HG02981 (cell line): ENCODE results near the gene RNF123.

Experiments
- ATAC-seq: cut with Tn5 transposase; IDR thresholded peaks from one replicate; pipeline ENCODE4 v1.9.1; 2021; ENCODE audit warnings: mild to moderate bottlenecking, moderate library complexity; ENCODE audit not compliant: unreplicated experiment

The RNF123 gene

DNA sequence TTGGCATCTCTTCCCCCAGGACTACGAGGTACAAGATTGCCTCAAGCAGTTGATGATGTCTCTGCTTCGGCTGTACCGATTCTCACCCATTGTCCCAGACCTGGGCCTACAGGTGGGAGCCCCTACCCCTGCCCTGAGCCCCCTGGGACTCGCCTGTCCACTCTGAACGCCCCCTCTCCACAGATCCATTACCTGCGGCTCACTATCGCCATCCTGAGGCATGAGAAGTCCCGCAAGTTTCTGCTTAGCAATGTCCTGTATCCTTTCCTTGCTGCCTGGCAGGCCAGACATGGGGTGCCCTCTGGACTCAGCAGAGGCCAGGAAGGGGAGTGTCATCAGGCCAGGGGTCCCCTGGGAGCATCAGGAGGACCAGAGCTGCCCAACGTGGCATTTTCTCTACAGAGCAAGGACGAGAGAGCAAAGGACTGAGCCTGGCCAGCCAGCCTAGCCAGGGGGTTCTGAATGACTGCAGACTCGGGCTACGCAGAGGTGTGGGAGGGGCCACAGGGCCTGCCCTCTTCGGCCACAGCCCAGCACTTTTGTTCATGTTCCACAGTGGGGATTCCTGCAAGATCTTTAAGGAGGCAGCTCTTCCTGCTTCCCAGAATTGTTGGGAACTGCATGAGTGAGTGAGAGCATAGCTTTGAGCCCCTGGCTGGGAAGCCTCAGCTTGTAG, 11.2 kb downstream of the RNF123 start:
- no peak for ATAC-seq

DNA sequence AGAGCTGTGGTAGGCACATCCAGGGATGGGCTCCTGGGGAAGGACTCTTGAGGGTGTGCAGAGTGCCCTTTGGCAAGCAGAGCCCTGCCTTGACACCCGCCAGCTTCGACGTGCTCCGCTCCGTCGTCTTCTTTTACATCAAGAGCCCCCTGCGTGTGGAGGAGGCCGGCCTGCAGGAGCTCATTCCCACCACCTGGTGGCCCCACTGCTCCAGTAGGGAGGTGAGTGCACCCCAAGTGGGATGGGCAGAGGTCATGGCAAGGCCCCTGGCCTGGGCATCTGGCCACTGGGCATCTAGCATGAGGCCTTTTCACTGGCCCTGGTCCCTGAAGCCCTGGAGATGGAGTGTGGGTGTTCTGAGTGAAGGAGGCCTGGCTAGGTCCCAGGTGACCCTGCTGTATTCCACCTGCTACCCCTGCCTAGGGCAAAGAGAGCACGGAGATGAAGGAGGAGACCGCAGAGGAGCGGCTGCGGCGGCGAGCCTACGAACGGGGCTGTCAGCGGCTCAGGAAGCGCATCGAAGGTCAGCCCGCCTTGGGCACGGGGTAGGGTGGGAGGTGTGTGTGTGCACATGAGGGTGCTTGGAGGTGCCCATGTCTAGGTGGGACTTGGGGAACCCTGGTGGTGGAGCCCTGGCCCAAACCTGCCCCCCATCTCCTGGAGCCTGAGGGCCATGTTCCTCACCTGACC, 12.2 kb downstream of the RNF123 start:
- ATAC-seq, result no peak

DNA sequence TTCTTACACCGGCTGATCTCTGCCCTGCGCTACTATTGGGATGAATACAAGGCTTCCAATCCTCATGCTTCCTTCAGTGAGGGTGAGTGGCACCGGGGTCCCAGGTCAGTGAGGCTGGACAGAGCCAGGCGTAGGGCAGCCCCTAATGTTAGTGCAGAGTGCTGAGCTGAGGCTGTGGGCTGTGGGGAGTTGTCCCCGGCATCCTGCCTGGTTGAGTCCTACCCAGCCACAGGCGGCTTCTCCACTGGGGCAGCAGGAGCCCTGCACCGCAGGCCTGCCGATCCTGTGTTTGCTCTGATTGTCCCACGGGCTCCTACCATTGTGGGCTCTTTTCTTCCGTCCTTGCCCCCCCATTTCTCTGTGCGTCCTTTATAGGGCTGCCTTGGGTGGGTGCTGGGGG, 13.3 kb downstream of the RNF123 start:
- ATAC-seq, result no peak

DNA sequence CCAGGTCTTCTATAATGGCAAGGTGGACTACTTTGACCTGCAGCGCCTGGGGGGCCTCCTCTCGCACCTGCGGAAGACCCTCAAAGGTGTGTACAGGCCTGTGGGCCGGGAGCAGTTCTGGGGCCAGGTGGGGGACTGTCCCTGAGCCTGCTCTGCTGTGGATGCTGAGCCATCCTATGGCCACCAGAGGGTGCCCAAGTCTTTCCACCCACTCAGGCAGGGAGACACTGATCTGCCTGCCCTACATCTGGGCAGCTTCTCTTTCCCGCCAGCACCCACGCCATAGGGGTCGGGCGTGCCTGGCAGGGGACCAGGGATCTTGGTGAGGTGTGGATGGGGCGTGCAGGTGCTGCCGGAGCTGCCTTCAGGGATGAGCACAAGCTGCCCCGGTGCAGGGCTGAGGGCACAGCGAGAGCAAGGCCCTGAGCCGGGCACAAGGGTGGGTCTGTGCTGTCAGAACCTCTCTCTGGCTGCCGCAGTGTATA, 14.1 kb downstream of the RNF123 start:
- ATAC-seq, result no peak

DNA sequence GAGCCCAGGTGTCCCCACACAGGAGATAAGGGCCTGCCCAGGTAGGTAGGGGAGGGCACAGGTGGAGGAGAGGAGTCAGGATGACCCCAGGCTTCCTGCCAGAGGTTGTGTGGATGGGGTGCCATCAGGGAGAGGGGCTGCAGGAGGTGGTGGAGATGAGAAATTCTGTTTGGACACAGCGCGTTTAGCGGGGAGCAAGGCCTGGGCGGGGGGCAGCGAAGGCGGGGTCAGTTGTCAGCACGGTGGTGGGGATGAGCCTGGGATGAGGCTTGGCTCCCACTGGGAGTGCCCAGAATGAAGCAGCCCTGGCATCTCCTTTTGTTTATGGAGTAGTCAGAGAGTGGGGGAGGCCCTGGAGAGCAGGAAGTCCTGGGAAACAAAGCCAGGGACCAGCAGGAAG, 14.6 kb downstream of the RNF123 start:
- no peak for ATAC-seq

DNA sequence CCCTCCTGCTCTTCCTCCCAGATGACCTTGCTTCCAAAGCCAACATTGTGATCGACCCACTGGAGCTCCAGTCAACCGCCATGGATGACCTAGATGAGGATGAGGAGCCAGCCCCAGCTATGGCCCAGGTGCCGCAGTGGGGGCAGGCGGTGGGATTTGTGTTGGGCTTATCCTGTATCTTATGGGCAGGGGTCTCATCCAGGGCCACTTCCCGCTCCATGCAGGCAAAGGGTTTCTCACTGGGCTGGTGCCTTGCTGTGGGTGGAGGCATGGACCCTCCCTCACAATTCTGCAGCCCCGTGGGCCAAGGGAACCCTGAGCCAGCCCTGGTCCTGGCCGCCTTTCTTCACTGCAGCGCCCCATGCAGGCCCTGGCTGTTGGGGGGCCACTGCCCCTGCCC, 15.3 kb downstream of the RNF123 start:
- no peak for ATAC-seq

DNA sequence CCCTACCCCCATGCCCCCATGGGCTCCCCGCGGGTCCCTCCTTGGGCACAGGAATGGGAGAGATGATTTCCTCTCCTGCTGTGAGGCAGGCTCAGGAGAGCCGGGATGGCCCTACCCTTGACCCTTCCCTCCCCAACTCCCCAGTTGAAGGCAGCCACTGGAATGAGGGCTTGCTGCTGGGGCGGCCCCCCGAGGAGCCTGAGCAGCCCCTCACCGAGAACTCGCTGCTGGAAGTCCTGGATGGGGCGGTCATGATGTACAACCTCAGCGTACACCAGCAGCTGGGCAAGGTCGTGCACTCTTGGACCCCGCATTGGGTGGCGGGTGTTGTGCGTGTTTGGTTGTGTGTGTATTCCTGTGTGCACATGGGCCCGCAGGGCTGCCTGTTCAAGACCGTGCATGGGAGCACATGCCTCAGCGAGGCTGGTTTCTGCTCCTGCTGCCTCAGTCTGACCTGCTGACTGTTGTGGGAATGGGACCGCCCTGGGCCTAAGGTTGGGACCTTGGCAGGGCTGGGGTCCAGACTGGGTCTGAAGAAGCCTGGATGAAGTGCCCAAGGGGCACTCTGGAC, 16.1 kb downstream of the RNF123 start:
- no peak for ATAC-seq

DNA sequence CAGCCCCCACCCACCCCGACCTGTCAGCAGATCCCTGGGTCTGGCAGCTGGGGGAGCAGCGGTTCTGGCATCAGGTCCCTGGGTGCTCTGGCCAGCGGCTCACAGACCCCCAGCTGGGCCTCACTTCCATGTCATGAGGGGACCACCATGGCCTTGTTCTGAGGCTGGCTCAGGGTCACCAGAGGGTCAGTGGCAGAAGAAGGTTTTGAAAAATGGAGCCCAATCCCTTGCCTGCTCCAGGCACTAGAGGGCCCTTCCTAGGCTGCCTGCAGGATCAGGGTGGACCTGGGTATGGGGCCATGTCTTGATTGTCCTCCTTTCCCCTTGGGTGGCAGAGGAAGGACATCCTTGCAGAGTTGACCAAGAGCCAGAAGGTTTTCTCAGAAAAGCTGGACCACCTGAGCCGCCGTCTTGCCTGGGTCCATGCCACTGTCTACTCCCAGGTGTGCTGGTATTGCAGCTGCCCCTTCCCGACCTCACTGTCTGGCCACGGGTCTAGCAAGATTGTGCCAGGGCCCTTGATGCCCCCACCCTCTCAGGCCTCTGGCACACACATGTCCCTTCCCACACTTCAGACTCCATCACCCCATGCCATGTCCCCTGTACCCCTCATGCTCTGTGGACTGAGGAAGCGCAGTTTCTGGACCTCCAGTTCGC, 17.2 kb downstream of the RNF123 start:
- ATAC-seq, result no peak

DNA sequence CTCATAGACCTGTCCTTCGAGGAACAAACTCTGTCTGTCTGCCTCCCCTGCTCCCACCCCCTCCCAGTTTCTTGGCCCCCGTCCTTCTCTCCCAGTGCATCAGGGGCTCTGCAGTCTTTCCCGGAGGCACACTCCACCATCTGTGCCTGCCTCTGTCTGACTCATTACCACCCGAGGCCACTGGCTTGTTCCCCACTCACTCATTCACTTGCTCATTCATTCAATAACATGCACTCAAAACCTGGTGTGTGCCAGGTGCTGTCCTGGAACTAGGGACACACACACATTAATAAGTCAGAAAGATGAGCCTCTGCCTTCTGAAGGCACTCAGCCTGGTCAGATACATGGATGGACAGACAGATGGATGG, 17.7 kb downstream of the RNF123 start:
- no peak for ATAC-seq

DNA sequence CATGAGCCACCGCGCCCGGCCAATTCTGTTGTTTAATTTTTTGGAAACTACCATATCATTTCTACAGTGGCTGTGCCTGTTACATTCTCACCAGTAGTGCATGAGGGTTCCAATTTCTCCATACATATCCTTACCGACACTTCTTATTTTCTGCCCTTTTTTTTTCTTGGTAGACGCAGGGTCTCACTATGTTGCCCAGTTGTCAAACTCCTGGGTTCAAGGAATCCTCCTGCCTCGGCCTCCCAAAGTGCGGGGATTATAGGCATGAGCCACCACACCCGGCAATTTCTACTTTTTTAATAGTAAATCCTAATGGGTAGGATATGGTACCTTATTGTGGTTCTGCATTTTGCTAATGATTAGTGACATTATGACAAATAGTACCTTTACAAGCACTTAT, 20.5 kb downstream of the RNF123 start:
- no peak for ATAC-seq

DNA sequence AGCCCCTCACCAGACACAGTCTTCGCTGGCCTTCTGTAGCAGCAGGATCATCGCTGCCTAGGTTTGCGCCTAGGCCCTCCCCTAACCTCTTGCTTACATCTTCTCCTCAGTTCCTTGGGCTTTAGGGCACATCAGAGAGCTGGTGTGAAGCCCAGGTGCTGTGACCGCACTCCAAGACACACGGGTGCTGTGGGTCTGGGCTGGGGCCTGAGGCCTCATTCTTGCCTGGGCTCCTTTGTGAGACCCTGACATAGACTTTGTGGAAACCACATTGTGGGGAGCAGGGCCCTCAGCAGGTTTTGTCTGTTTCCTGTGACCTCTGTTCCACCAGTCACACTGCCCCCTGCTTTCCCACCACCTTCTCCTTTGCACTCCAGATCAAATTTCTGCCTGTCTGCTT, 22.1 kb downstream of the RNF123 start:
- no peak for ATAC-seq

DNA sequence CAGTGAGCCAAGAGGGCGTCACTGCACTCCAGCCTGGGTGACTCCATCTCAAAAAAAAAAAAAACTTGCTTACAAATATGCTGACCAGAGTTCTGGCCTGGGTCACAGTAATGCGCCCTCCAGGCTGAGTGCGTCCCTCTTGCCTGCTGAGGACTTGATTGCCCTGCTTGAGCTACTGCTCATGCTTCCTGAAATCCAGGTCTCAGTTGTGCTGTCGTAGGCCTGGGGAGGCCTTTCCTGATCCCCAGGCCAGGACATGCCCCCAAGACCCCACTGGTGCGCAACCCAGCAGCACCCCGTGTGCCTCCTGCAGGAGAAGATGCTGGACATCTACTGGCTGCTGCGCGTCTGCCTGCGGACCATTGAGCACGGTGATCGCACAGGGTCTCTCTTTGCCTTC, 22.8 kb downstream of the RNF123 start:
- ATAC-seq, result no peak

DNA sequence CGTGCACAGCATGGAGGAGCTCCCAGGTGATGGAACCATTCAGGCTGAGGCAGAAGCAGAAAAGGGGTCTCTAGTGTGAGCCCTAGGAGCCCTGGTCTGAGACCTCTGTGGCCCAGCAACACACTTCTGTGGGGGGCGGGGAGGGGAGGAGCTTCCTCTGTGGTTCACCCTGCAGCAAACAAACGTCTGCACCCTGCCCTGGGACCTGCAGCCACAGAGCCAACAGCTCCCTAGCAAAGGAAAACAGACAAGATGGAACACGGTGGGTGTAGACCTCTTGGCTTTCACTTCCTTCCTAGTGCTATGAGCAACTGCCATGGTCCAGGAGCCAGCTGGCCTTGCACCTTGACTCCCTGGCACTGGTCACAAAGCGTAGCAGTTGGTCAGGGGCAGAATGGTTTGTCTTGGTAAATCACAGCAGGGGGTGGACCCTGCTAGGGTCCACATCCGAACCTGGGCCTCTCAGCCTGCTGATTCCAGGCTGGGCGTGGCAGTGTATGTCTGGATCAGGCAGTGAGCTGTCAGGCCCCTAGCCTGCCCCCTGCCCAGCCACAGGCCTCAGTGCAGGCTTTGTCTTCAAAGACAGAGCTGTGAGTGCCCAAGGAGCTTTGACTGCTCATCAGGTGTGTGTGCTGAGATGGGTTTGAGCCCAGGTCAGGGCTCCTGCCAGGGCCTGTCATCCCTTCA, 23.4 kb downstream of the RNF123 start:
- no peak for ATAC-seq

DNA sequence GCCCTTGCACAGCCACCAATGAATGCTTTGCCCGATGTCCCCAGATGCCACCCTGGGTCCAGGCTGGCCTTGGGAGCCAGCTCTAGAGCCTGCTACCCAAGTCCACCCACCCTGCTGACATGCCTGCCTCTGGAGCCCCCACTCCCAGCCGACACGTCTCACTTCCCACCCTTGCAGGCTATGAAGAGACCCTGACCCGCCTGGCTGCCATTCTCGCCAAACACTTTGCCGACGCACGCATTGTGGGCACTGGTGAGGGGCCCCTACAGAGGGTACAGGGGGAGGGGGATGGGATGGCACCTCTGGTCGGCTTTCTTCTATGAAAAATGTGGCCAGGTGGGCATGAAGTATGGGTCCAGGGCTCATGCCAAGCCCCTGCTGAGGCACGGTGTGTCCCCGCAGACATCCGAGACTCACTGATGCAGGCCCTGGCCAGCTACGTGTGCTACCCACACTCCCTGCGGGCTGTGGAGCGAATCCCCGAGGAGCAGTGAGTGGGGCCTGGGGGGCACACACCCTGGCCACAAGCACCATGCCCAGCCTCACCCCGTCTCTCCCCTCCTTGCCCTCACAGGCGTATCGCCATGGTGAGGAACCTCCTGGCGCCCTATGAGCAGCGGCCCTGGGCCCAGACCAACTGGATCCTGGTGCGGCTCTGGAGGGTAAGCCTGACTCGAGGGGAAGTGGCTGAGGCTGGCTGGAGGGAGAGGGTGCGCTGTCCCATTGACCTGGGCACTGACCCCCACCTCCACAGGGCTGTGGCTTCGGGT, 24.2 kb downstream of the RNF123 start:
- no peak for ATAC-seq

DNA sequence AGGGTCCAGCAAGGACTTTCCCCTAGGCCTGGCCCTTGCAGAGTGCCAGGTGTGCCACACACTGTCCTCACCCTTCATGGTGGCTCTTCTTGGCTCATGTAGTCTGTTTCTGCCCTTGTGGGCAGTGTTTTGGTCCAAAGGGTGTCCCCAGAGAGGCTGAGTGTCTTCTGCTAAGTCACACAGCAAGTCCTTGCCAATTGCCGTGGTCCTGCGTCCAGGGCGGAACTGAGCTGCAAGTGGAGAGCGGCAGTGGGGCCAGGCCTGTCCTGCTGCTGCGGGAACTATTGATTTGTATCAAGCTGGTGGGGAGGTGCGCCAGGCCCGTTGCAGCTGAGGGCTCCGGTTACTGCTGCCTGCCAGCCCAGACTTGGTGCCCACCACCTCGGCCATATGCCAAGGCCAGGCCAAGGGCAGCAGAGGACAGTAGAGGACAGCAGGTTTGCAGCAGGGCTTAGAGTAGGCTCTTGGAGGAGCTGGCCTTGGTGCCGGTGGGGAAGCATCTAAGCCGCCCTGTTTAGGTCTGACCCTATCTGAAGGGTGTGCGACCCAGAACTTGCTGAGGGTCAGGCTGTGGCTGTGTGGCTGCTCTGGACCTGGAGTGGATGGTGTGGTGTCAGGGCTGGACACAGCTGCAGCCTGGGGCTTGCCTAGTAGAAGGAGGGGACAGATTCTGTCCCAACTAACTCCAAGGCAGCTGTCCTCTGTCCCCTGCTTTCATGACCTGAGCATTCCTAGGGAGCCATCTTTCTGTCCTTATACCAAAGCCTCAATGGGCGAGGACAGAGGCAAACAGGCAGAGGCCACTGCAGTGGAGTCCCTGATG, 25.6 kb downstream of the RNF123 start:
- no peak for ATAC-seq

DNA sequence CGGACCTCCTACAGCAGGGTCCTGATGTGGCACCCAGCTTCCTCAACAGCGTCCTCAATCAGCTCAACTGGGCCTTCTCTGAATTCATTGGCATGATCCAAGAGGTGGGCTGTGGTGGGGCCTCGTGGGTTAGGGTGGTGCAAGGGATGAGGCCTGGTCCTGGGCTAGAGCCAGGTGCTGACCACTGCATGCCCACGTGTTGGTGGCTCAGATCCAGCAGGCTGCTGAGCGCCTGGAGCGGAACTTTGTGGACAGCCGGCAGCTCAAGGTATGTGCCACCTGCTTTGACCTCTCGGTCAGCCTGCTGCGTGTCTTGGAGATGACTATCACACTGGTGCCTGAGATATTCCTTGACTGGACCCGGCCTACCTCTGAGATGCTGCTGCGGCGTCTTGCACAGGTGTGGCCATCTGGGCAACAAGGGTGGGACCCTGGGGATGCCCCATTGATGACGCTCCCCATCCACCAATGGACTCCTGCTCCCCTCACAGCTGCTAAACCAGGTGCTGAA, 26.3 kb downstream of the RNF123 start:
- ATAC-seq, result no peak

DNA sequence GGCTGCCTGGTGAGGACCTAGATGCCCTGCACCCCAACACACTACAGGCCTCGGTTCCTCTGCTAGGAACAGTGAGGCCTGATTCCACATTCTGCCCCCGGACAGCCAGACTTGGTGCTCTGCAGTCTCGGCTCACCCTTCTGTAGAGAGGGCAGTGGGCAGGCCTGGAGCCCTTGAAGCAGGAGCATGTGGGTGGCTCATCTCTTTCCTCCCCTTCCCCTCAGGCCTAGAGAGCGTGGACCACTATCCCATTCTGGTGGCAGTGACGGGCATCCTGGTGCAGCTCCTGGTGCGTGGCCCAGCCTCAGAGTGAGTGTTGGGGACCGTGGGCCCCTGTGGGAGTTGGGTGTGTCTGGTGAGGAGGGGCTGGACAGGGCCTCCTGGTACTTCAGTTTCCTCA, 26.8 kb downstream of the RNF123 start:
- no peak for ATAC-seq

DNA sequence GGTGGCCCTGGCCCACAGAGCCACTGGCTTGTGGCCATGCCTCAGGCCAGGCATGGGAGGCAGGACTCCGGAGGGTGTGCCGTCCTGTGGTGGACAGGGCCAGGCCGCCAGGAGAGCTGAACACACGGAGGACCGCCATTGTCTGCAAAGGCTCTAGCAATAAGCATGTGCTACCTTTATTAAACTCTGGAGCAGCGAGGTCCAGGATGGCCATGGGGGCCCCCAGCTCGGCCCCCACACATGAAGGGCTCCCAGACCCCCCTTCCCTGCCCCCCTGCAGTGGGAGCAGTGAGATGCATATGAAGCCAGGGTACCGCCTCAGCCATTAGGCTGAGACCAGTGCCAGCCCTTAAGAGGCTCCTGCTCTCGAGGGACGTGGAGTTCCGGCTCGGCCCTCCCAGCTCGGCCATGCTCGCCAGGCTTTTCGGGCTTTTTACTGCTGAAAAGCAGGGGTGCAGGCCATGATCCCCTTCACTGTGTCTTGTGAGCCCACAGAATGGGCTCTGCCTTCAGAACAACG, 27.4 kb downstream of the RNF123 start:
- no peak for ATAC-seq

DNA sequence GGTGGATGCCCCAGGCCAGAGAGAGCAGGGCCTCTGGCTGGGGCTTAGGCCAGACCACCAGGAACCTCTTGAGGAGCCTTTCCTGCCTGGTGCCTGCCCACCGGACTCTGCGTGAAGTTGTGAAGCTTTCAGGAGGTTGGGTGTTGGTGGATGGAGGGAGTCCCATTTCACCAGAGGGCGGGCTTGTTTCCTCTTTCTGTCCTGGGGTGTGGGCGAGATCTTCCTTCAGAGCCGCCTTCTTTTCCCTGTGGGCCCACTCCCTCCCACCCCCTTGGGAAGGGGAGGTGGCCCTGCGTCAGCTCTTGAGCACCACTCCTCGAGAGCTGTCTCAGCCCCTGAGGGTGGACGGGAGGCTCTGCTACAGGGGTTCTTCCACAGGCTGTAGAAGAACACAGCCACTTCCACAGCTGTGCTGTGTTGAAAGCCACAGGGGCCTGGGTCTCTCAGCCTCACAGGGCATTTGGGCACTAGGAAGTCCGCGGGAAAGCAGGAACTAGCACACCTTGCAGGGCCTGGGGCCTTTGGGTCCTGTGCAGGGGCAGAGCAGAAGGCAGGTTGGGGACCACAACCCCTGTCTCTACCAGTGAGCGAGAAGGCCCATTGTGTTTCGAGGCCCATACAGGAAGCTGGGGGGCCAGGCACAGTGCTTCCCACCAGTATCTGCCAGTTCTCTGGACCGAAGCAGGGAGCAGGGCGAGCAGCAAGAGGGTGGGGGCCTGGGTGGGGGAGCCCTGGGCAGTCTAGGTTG, 28.0 kb downstream of the RNF123 start:
- ATAC-seq, result no peak
